ENCODE data around the gene DCAF6.
A peak's percentile ranks its signal among the peaks of the same experiment; 100 is the strongest.

DCAF6 gene

DNA sequence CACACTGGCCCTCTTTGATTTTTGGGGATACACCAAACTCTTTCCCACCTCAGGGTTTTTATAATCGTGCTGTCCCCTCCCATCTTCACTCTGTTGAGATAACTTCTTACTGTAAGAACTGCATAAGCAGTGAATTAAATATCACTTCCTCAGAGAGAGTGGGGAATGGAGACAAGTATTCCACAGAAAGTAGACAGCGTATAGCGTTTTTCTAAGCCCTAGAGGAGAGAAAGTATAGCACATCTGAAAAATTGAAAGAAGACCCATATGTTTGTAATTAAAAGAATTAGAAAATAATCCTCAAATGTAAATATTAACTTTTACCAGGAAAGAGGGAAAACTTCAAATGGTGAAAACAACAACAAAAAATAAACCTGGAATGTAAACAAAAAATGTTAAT lies 132.9 kb downstream of the DCAF6 start:
- TF ChIP-seq, protein P1, sequence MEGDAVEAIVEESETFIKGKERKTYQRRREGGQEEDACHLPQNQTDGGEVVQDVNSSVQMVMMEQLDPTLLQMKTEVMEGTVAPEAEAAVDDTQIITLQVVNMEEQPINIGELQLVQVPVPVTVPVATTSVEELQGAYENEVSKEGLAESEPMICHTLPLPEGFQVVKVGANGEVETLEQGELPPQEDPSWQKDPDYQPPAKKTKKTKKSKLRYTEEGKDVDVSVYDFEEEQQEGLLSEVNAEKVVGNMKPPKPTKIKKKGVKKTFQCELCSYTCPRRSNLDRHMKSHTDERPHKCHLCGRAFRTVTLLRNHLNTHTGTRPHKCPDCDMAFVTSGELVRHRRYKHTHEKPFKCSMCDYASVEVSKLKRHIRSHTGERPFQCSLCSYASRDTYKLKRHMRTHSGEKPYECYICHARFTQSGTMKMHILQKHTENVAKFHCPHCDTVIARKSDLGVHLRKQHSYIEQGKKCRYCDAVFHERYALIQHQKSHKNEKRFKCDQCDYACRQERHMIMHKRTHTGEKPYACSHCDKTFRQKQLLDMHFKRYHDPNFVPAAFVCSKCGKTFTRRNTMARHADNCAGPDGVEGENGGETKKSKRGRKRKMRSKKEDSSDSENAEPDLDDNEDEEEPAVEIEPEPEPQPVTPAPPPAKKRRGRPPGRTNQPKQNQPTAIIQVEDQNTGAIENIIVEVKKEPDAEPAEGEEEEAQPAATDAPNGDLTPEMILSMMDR (IDR thresholded peaks at IDR 0.05; ENCODE audit: low read depth, low read length, missing control alignments): no peak
- DNase-seq (ENCODE audit: low read depth): no peak
- no peak overlapping the region for H3K4me3 ChIP-seq (ENCODE audit: low read depth, low read length)
- in situ Hi-C loops (cut with HindIII; ENCODE audit: low sequenced_read_pairs): no loop called here

DNA sequence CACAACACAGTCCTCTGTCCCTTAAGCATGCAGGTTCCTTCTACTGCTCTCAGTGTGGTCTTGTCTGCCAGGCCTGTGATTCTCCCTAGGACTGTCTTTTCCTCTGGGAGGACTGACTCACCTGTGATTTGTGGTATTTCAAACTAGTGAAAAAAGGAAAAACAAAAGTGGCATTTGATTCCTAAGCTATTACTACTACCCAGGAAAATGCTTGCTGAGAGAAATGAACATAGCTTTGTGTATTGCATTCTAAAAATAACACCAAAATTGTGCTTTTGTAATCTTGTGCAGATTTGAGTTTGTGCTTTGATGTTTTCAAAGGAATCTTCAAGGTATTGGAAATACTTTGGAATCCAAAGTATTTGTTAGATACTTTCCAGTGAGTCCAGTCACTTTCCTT lies 143.3 kb downstream of the DCAF6 start:
- in situ Hi-C loops (cut with HindIII; ENCODE audit: low sequenced_read_pairs): no loop called here
- TF ChIP-seq, protein P1 (IDR thresholded peaks at IDR 0.05; ENCODE audit: low read depth, low read length, missing control alignments): no peak
- H3K4me3 ChIP-seq (ENCODE audit: low read depth, low read length): no peak overlapping the region
- peak; percentile 12 for DNase-seq (ENCODE audit: low read depth)

DNA sequence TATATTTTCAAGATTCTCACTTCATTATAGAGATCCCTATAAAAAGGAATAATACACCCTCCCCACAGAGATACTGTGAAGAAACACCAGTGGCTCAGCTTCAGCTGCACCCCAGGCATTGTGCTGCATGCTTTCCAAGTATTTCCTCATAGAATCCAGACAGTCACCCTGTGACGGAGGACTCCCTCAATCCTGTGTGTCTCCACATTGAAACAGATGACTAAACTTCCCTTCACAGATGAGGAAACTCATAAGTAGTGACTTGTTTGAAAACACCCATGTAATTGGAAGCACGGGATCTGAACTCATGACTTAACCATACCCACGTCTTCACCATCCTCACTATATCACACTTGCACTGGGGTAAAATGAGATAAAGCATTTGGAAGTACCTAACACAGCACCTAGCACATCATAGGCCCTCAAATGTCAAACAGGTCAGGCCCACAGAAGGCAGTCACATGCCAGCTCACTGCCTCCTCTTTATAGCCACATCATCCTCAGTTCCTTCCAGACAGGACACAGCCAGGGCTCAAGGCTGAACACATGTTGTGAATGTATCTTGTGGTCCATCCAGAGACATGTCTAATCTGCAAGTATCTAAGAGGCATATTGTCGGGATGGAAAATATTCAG lies 145.0 kb downstream of the DCAF6 start:
- DNase-seq (ENCODE audit: low read depth): no peak
- TF ChIP-seq, protein P1 (IDR thresholded peaks at IDR 0.05; ENCODE audit: low read depth, low read length, missing control alignments): no peak
- H3K4me3 ChIP-seq (ENCODE audit: low read depth, low read length): no peak overlapping the region
- in situ Hi-C loops (cut with HindIII; ENCODE audit: low sequenced_read_pairs): no loop called here

DNA sequence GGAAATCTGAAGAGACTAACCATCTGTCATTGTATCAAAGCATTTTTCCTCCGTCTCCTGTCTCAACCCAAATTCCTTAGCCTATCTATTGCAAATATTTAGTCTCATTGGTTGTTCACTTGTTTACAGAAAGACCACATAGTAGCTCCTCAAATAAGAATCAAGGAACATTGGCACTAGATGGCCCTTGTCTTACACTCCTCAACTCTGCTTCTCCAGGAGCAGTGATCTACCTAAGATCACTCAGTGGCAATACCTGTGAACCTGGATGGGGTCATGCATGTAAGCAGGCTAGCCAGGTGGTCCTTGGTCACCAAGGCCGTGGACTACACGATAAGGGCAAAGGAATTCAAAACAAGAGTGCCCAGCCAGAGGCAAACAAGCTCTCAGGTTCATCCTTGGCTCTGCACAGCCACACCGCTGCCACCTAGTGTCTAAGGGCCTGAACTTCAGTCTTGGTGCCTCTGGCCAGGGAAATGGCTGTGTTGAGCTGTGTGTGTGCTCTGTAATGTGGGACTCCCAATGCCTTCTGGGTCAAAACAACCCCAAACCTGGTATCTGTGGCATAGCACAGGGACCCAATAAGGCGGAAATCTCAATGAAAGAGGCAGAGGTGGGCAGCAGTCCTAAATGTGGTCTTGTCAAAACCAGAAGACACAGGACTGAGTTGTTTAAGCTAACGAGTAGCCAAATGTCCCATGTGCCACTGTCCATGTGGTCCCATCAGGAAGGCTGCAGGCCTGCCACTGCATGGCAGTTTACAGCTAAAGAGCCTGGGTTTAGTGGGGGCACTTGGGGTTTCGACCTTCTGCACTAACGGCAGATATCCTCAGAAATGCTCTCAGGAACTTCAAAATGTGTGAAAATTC lies 145.8 kb downstream of the DCAF6 start:
- no peak overlapping the region for H3K4me3 ChIP-seq (ENCODE audit: low read depth, low read length)
- peak; percentile 48 for DNase-seq (ENCODE audit: low read depth)
- in situ Hi-C loops (cut with HindIII; ENCODE audit: low sequenced_read_pairs): no loop called here
- TF ChIP-seq, protein P1 (IDR thresholded peaks at IDR 0.05; ENCODE audit: low read depth, low read length, missing control alignments): peak; percentile 97

DNA sequence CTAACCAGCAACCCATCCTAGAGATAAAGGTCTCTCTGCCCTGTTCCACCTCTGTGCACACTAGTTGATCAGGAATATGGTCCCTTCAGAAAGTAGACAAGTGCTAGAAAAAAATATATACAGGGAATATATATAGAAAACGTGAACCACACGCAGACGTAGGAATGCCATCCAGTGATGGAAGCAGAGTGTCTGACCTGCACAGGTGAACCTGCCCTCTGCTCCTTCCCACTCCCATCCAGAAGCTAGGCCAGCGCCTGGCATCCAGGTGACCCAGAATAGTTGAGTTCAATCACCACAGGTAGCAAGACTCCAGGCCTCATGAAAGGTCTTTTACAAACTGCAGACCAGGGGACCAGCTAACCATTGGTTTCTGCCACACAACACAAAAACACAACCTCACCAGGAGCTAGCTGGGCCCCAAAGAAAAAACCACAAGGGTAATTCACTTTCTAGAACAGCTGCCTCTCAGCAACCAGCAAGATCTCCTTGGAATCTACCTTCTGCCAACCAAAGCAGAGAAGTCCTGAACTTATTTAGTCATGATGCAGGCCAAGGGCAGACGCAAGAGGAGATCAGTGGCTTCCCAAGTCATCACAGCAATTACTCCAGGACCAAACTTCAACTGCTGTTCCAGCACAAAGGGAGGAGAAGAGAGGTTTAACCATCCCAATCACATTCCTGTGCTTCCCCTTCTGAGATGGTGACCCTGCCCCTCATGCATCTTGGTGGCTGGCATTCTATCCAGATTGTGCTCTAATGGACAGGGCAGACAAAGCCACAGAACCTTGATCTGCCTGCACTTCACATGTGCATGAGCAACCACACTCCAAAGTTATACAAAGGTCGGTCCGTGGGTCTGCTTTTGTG lies 147.2 kb downstream of the DCAF6 start:
- in situ Hi-C loops (cut with HindIII; ENCODE audit: low sequenced_read_pairs): no loop called here

More for the DNA sequence above, 147.2 kb downstream of the DCAF6 start:
- TF ChIP-seq, protein P1 (IDR thresholded peaks at IDR 0.05; ENCODE audit: low read depth, low read length, missing control alignments): no peak
- no peak for DNase-seq (ENCODE audit: low read depth)
- H3K4me3 ChIP-seq (ENCODE audit: low read depth, low read length): no peak overlapping the region

All from astrocyte of the cerebellum (primary cell).